ENCODE measurements around the gene UBE2D2. TPM values are rescaled to one million over a fixed set of nuclear protein-coding genes. Genes with fewer than 3 reads are reported as not detected.
"Not testable (repeated sequence)": the region's sequence is repeated elsewhere in the genome, so short reads cannot be mapped to it uniquely, and the experiment has no call there.

Gene UBE2D2
- polyA plus RNA-seq, 3 donors, result 41.2 to 167 (median 133) TPM

- Histone ChIP-seq H3K27me3 (ENCODE audit: control insufficient read depth in 2 of 2, insufficient read depth in 2 of 2, low read length in 2 of 2) (no peaks in the 10 kb centered on the region), H3K9me3 (replicated peaks in 1 of 2; ENCODE audit: control insufficient read depth in 1 of 2, insufficient read depth in 1 of 2, low read length in 2 of 2) (peaks cover 0 to 10% of the 10 kb centered on the region in 2 donors), H3K9ac (ENCODE audit: insufficient read depth, low read length, poor library complexity, severe bottlenecking) (no peak overlapping the region), H3K4me3 (replicated peaks in 1 of 3; ENCODE audit: low read depth in 2 of 3, low read length in 3 of 3) (no peak overlapping the region), H3K4me1 (ENCODE audit: control insufficient read depth in 1 of 2, insufficient read depth in 2 of 2, low read length in 2 of 2) (no peaks in the 10 kb centered on the region), H3K79me2 (ENCODE audit: insufficient read depth, low read length) (no peaks in the 10 kb centered on the region), H3K36me3 (replicated peaks in 1 of 2; ENCODE audit: control insufficient read depth in 1 of 2, insufficient read depth in 2 of 2, low read length in 2 of 2) (no peaks in the 10 kb centered on the region), H2AFZ (ENCODE audit: insufficient read depth, low read depth, low read length, poor library complexity, severe bottlenecking) (no peak overlapping the region), H4K20me1 (ENCODE audit: insufficient read depth, low read length) (no peaks in the 10 kb centered on the region), H3K4me2 (replicated peaks; ENCODE audit: extremely low read depth, low read length, poor library complexity, severe bottlenecking) (no peak overlapping the region), H3K27ac (ENCODE audit: low read depth in 1 of 2, low read length in 2 of 2) (no peak overlapping the region)
- H3K27me3 Mint-ChIP-seq (ENCODE audit: low read depth in 3 of 3), result peaks cover 3 to 16% (median 10%) of the 10 kb centered on the region in 3 donors
- no peak overlapping the region for H3K4me3 Mint-ChIP-seq
- intact Hi-C loops (cut with micrococcal nuclease), result no loop called here
- H3K27ac Mint-ChIP-seq, result no peak overlapping the region
- no peaks in the 10 kb centered on the region for H3K4me1 Mint-ChIP-seq
- 100% methylated on average over 1 of the region's 3 CpGs for WGBS (ENCODE audit: insufficient coverage)
- no peak for TF ChIP-seq CTCF (IDR thresholded peaks at IDR 0.05)
- no peak for DNase-seq
- H3K36me3 Mint-ChIP-seq, result peaks cover 0 to 2% of the 10 kb centered on the region in 2 donors
- peaks cover 8 to 17% (median 13%) of the 10 kb centered on the region in 7 donors for H3K9me3 Mint-ChIP-seq
Observed at GRCh38 chr5:139531772-139532169, 29.4 kb upstream of the UBE2D2 start.

DNA sequence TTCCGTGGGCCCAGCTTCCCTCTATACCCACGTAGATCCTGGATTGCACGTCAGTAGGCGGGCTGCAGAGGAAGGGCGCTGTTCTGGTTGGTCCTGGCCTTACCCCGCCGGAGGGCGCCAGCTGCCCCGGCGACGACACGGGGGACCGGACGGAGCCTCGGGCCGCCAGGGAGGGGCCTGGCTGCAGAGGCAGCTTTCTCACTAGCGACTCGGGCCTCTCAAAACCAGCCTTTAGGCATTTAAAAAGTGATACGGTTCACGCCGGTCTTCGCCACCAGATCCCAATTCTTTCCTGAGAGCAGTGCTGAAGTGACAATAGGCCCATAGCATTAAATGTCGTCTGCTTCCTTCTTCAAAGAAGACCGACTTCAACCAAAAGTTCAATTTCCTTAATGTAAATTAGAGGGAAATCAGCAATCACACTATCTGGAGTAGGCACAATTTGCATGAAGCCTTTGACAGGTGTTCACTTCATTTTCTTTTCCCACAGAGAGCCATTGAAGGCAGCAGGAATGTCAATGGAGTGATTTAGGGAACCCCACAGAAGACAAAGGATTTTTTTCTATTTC, 17.6 kb upstream of the UBE2D2 start:
- H3K27ac ChIP-seq (ENCODE audit: low read depth in 1 of 2, low read length in 2 of 2), result peak overlapping the region in 1 of 2 donors; percentile 2
- H3K27me3 ChIP-seq (ENCODE audit: control insufficient read depth in 2 of 2, insufficient read depth in 2 of 2, low read length in 2 of 2), result no peaks in the 10 kb centered on the region
- intact Hi-C loops (cut with micrococcal nuclease), result no loop called here

DNA sequence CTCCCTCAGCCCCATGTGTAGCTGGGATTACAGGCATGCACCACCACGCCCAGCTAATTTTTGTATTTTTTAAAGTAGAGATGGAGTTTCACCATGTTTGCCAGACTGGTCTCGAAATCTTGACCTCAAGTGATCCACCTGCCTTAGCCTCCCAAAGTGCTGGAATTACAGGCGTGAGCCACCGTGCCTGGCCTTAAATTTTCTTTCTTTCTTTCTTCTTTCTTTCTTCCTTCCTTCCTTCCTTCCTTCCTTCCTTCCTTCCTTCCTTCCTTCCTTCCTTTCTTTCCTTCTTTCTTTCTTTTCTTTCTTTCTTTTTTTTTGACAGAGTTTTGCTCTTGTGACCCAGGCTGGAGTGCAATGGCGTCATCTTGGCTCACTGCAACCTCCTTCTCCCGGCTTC, 14.5 kb upstream of the UBE2D2 start:
- H3K4me2 ChIP-seq (replicated peaks; ENCODE audit: extremely low read depth, low read length, poor library complexity, severe bottlenecking); H3K27me3 Mint-ChIP-seq (ENCODE audit: low read depth in 3 of 3); H3K4me3 ChIP-seq (replicated peaks in 1 of 3; ENCODE audit: low read depth in 2 of 3, low read length in 3 of 3); H3K79me2 ChIP-seq (ENCODE audit: insufficient read depth, low read length); intact Hi-C loops (cut with micrococcal nuclease); H3K4me3 Mint-ChIP-seq; H4K20me1 ChIP-seq (ENCODE audit: insufficient read depth, low read length); H3K9me3 Mint-ChIP-seq; DNase-seq; H3K36me3 ChIP-seq (replicated peaks in 1 of 2; ENCODE audit: control insufficient read depth in 1 of 2, insufficient read depth in 2 of 2, low read length in 2 of 2); H3K36me3 Mint-ChIP-seq; H3K27me3 ChIP-seq (ENCODE audit: control insufficient read depth in 2 of 2, insufficient read depth in 2 of 2, low read length in 2 of 2); H3K27ac ChIP-seq (ENCODE audit: low read depth in 1 of 2, low read length in 2 of 2); H3K9me3 ChIP-seq (replicated peaks in 1 of 2; ENCODE audit: control insufficient read depth in 1 of 2, insufficient read depth in 1 of 2, low read length in 2 of 2); H2AFZ ChIP-seq (ENCODE audit: insufficient read depth, low read depth, low read length, poor library complexity, severe bottlenecking); H3K9ac ChIP-seq (ENCODE audit: insufficient read depth, low read length, poor library complexity, severe bottlenecking): not testable (repeated sequence)
- 97% methylated on average over 5 of the region's 6 CpGs for WGBS (ENCODE audit: insufficient coverage)
- H3K4me1 Mint-ChIP-seq, result peaks cover 14% of the 10 kb centered on the region
- H3K27ac Mint-ChIP-seq, result peak overlapping the region in 1 of 7 donors; percentile 51
- H3K4me1 ChIP-seq (ENCODE audit: control insufficient read depth in 1 of 2, insufficient read depth in 2 of 2, low read length in 2 of 2), result peaks cover 0 to 13% of the 10 kb centered on the region in 2 donors

More for the DNA sequence above, 17.6 kb upstream of the UBE2D2 start:
- H3K9me3 Mint-ChIP-seq, result peaks cover 0 to 3% (median 0%) of the 10 kb centered on the region in 7 donors
- peak; percentile 60 to 68 (median 61) for DNase-seq
- Histone ChIP-seq H4K20me1 (ENCODE audit: insufficient read depth, low read length) (no peaks in the 10 kb centered on the region), H3K4me3 (replicated peaks in 1 of 3; ENCODE audit: low read depth in 2 of 3, low read length in 3 of 3) (peak overlapping the region; percentile 23 to 67 (median 26)), H3K4me1 (ENCODE audit: control insufficient read depth in 1 of 2, insufficient read depth in 2 of 2, low read length in 2 of 2) (peaks cover 0 to 13% of the 10 kb centered on the region in 2 donors), H2AFZ (ENCODE audit: insufficient read depth, low read depth, low read length, poor library complexity, severe bottlenecking) (peak overlapping the region; percentile 86), H3K4me2 (replicated peaks; ENCODE audit: extremely low read depth, low read length, poor library complexity, severe bottlenecking) (peak overlapping the region; percentile 74), H3K36me3 (replicated peaks in 1 of 2; ENCODE audit: control insufficient read depth in 1 of 2, insufficient read depth in 2 of 2, low read length in 2 of 2) (no peaks in the 10 kb centered on the region), H3K79me2 (ENCODE audit: insufficient read depth, low read length) (no peaks in the 10 kb centered on the region), H3K9ac (ENCODE audit: insufficient read depth, low read length, poor library complexity, severe bottlenecking) (peak overlapping the region; percentile 54), H3K9me3 (replicated peaks in 1 of 2; ENCODE audit: control insufficient read depth in 1 of 2, insufficient read depth in 1 of 2, low read length in 2 of 2) (no peaks in the 10 kb centered on the region)
- H3K27me3 Mint-ChIP-seq (ENCODE audit: low read depth in 3 of 3), result peaks cover 5 to 8% (median 6%) of the 10 kb centered on the region in 3 donors
- H3K36me3 Mint-ChIP-seq, result no peaks in the 10 kb centered on the region
- peak overlapping the region; percentile 50 to 84 for H3K4me3 Mint-ChIP-seq
- 0% methylated on average over 18 of the region's 24 CpGs for WGBS (ENCODE audit: insufficient coverage)
- no peak for TF ChIP-seq CTCF (IDR thresholded peaks at IDR 0.05)
- H3K4me1 Mint-ChIP-seq, result peaks cover 10% of the 10 kb centered on the region
- peak overlapping the region in 1 of 7 donors; percentile 30 for H3K27ac Mint-ChIP-seq

Data from CD14-positive monocyte (primary cell).